WI38 (cell line): ENCODE measurements around the gene SACS.
"Not testable (repeated sequence)": the region's sequence is repeated elsewhere in the genome, so short reads cannot be mapped to it uniquely, and the experiment has no call there.

Experiments
- H3K4me3 ChIP-seq: 2 replicates; pipeline ENCODE4 v1.5.1; 2011; ENCODE audit warnings: low read depth, mild to moderate bottlenecking, control low read depth, low read length
- CTCF ChIP-seq: IDR thresholded peaks from 2 replicates; pipeline ENCODE4 v1.5.1; 2012; ENCODE audit warnings: low read depth, mild to moderate bottlenecking, control low read depth, low read length

The SACS gene

GRCh38 chr13:23440821-23441618 lies 7.5 kb upstream of the SACS start:
- no peak overlapping the region for H3K4me3 ChIP-seq
- TF ChIP-seq CTCF: no peak

- not testable (repeated sequence) for H3K4me3 ChIP-seq
Observed at GRCh38 chr13:23440324-23440723, 6.8 kb upstream of the SACS start.

- no peak overlapping the region for H3K4me3 ChIP-seq
- TF ChIP-seq CTCF: no peak
Observed at GRCh38 chr13:23437916-23438315, 4.4 kb upstream of the SACS start.

GRCh38 chr13:23436680-23437079 lies 3.2 kb upstream of the SACS start:
- TF ChIP-seq CTCF: no peak

GRCh38 chr13:23434491-23434890 lies 989 bp upstream of the SACS start:
- no peak overlapping the region for H3K4me3 ChIP-seq
- no peak for TF ChIP-seq CTCF

More at GRCh38 chr13:23436680-23437079, 3.2 kb upstream of the SACS start:
- H3K4me3 ChIP-seq: no peak overlapping the region

GRCh38 chr13:23432626-23433025 lies 876 bp downstream of the SACS start:
- TF ChIP-seq CTCF: no peak
- peak overlapping the region; percentile 80 for H3K4me3 ChIP-seq

GRCh38 chr13:23430664-23431063 lies 2.8 kb downstream of the SACS start:
- no peak overlapping the region for H3K4me3 ChIP-seq
- TF ChIP-seq CTCF: no peak
